ENCODE measurements around the gene CORO7.

GRCh38 chr16:4360538-4361021 lies 55.8 kb downstream of the CORO7 start:
- TF ChIP-seq POLR2AphosphoS5 (IDR thresholded peaks at IDR 0.05; ENCODE audit: borderline replicate concordance, low read depth, low read length) (no peak), EZH2 (IDR thresholded peaks at IDR 0.05) (no peak), FOXP2 (optimal IDR thresholded peaks at IDR 0.05; ENCODE audit: control extremely low read depth, extremely low read length, insufficient read depth) (no peak)

Measured in SK-N-MC (cell line).